ENCODE measurements around the gene IL18R1.

The IL18R1 gene

GRCh38 chr2:102346381-102347130 lies 9.0 kb upstream of the IL18R1 start:
- DNase-seq: no peak

- no peak for DNase-seq
Observed at GRCh38 chr2:102350137-102350793, 5.3 kb upstream of the IL18R1 start.

GRCh38 chr2:102356381-102356712 lies 751 bp downstream of the IL18R1 start:
- DNase-seq: no peak

- no peak for DNase-seq
Observed at GRCh38 chr2:102356741-102357140, 1.1 kb downstream of the IL18R1 start.

- DNase-seq: no peak
Observed at GRCh38 chr2:102357937-102358336, 2.3 kb downstream of the IL18R1 start.

GRCh38 chr2:102358496-102358895 lies 2.9 kb downstream of the IL18R1 start:
- peak; percentile 35 for DNase-seq

- DNase-seq: no peak
Observed at GRCh38 chr2:102359527-102359926, 3.9 kb downstream of the IL18R1 start.

- no peak for DNase-seq
Observed at GRCh38 chr2:102361632-102362241, 6.1 kb downstream of the IL18R1 start.

GRCh38 chr2:102365763-102366162 lies 10.2 kb downstream of the IL18R1 start:
- DNase-seq: no peak

- peak; percentile 38 for DNase-seq
Observed at GRCh38 chr2:102366406-102367112, 11.0 kb downstream of the IL18R1 start.

- DNase-seq: peak; percentile 55
Observed at GRCh38 chr2:102367331-102367971, 11.9 kb downstream of the IL18R1 start.

GRCh38 chr2:102368461-102369109 lies 13.0 kb downstream of the IL18R1 start:
- peak; percentile 35 for DNase-seq

- DNase-seq: no peak
Observed at GRCh38 chr2:102369866-102370265, 14.3 kb downstream of the IL18R1 start.

GRCh38 chr2:102376052-102376591 lies 20.5 kb downstream of the IL18R1 start:
- DNase-seq: no peak

- no peak for DNase-seq
Observed at GRCh38 chr2:102383722-102384121, 28.1 kb downstream of the IL18R1 start.

- DNase-seq: no peak
Observed at GRCh38 chr2:102385522-102385921, 29.9 kb downstream of the IL18R1 start.

- DNase-seq: no peak
Observed at GRCh38 chr2:102386004-102386403, 30.4 kb downstream of the IL18R1 start.

- DNase-seq: no peak
Observed at GRCh38 chr2:102386867-102387541, 31.4 kb downstream of the IL18R1 start.

- no peak for DNase-seq
Observed at GRCh38 chr2:102387763-102388546, 32.4 kb downstream of the IL18R1 start.

GRCh38 chr2:102391565-102391964 lies 36.0 kb downstream of the IL18R1 start:
- DNase-seq: peak; percentile 64

GRCh38 chr2:102392096-102392495 lies 36.5 kb downstream of the IL18R1 start:
- DNase-seq: no peak
